Psoas muscle (tissue), 8 donors: Measurements from ENCODE around the gene FANK1. TPM values are rescaled to one million over a fixed set of nuclear protein-coding genes. Genes with fewer than 3 reads are reported as not detected.

Experiments used
- ATAC-seq, 4 donors: fragments of 200-7000 bp; cut with Tn5 transposase; one replicate each; pipeline ENCODE4 v1.9.1; 2020; ENCODE audit warnings: moderate library complexity in 3 of 4, mild to moderate bottlenecking in 2 of 4
- DNase-seq, 2 donors: peaks; one replicate each; pipeline ENCODE4 v3.0.0-alpha.2; 2020
- H3K27ac ChIP-seq: fragments of 200-600 bp; one replicate; pipeline ENCODE4 v1.8.0; 2022
- H3K27me3 ChIP-seq, 3 donors: fragments of 200-600 bp in 1 of 3; one replicate each; pipeline versions ENCODE4 v1.6.1 to v1.8.0; 2013 to 2022; ENCODE audit warnings: low read length in 2 of 3, mild to moderate bottlenecking in 2 of 3, moderate library complexity in 1 of 3; ENCODE audit not compliant: insufficient read depth in 3 of 3
- H3K36me3 ChIP-seq, 2 donors: fragments of 200-600 bp in 1 of 2; one replicate each; pipeline versions ENCODE4 v1.6.1 to v1.8.0; 2013 to 2022; ENCODE audit warnings: low read depth in 1 of 2, mild to moderate bottlenecking in 1 of 2, moderate library complexity in 1 of 2; ENCODE audit not compliant: insufficient read depth in 1 of 2
- H3K4me1 ChIP-seq: fragments of 200-600 bp; one replicate; pipeline ENCODE4 v1.8.0; 2022
- H3K4me3 ChIP-seq: fragments of 200-600 bp; one replicate; pipeline ENCODE4 v1.8.0; 2022; ENCODE audit warnings: mild to moderate bottlenecking
- H3K9me3 ChIP-seq: fragments of 200-600 bp; one replicate; pipeline ENCODE4 v1.8.0; 2022
- WGBS, 3 donors: extraction: QIAGEN DNeasy Blood & Tissue Kit; methylation state at CpG; one replicate each; pipeline versions ENCODE4 v1.1.6 to v1.1.7; 2013; 5-methylcytosine and 5-hydroxymethylcytosine counted together
- intact Hi-C, 2 donors: fragments of 100-400 bp; cut with DNase I; formaldehyde crosslinking; loops; one replicate each; pipeline versions ENCODE4 v1.11.0 to v1.14.2; 2022
- polyA plus RNA-seq, 3 donors: library from polyadenylated mRNA; stranded (reverse); fragments of 200-250 nt; gene quantifications; one replicate each; pipeline ENCODE4 v1.2.3, GENCODE V29; 2013
- total RNA-seq, 4 donors: library from RNA; stranded (reverse); fragmentation: NEBNext Ultra II Directional in 2 of 4; extraction: Animal tissue kit (Norgen Biotek cat#: 25700) in 2 of 4; gene quantifications; one replicate each; pipeline versions ENCODE4 v1.2.1 to v1.2.4, GENCODE V29; 2021 to 2023
- TF ChIP-seq, protein P1 (sequence below): fragments of 200-600 bp; IDR thresholded peaks from one replicate; pipeline ENCODE4 v1.8.0; 2022; ENCODE audit warnings: antibody characterized with exemption
- donor health status: healthy with polysubstance abuse.
- donor health status: DM: no; HTN: no; CAD: no; lungs with moderate emphysema.
- donor health status: Bipolar disorder and iron deficiency.
- donor health status: healthy.
- donor health status: DM: yes; HTN: yes; CAD: no.
- donor health status: DM: no; HTN: no; CAD: no.
- donor health status: DM: no; HTN: no; CAD: no.
- donor health status: DM: yes; HTN: yes; CAD: no.

Gene FANK1
- total and polyA plus RNA-seq, 7 donors = 0.23 to 0.49 (median 0.29) TPM; not detected in 3

- no peaks in the 10 kb centered on the region for H3K36me3 ChIP-seq
- no peak overlapping the region for H3K27ac ChIP-seq
- no peak for ATAC-seq
- 85 to 90% (median 89%) methylated on average over 10 of the region's 10 CpGs for WGBS, 3 donors
- no peak for DNase-seq
- intact Hi-C loops = no loop called here
- TF ChIP-seq, protein P1, sequence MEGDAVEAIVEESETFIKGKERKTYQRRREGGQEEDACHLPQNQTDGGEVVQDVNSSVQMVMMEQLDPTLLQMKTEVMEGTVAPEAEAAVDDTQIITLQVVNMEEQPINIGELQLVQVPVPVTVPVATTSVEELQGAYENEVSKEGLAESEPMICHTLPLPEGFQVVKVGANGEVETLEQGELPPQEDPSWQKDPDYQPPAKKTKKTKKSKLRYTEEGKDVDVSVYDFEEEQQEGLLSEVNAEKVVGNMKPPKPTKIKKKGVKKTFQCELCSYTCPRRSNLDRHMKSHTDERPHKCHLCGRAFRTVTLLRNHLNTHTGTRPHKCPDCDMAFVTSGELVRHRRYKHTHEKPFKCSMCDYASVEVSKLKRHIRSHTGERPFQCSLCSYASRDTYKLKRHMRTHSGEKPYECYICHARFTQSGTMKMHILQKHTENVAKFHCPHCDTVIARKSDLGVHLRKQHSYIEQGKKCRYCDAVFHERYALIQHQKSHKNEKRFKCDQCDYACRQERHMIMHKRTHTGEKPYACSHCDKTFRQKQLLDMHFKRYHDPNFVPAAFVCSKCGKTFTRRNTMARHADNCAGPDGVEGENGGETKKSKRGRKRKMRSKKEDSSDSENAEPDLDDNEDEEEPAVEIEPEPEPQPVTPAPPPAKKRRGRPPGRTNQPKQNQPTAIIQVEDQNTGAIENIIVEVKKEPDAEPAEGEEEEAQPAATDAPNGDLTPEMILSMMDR = no peak
- no peak overlapping the region for H3K4me3 ChIP-seq
- no peaks in the 10 kb centered on the region for H3K4me1 ChIP-seq
- no peaks in the 10 kb centered on the region for H3K9me3 ChIP-seq
- no peaks in the 10 kb centered on the region for H3K27me3 ChIP-seq
Measured at GRCh38 chr10:126013489-126014281, 117.3 kb downstream of the FANK1 start.

GRCh38 chr10:126014309-126014708 is 117.9 kb downstream of the FANK1 start:
- no peak for DNase-seq
- TF ChIP-seq, protein P1 = no peak
- H3K36me3 ChIP-seq = no peaks in the 10 kb centered on the region
- H3K4me3 ChIP-seq = no peak overlapping the region
- ATAC-seq = no peak
- WGBS, 3 donors = 88 to 95% (median 90%) methylated on average over 7 of the region's 7 CpGs
- no peaks in the 10 kb centered on the region for H3K9me3 ChIP-seq
- H3K27me3 ChIP-seq = no peaks in the 10 kb centered on the region
- intact Hi-C loops = no loop called here
- H3K27ac ChIP-seq = no peak overlapping the region
- no peaks in the 10 kb centered on the region for H3K4me1 ChIP-seq

DNA sequence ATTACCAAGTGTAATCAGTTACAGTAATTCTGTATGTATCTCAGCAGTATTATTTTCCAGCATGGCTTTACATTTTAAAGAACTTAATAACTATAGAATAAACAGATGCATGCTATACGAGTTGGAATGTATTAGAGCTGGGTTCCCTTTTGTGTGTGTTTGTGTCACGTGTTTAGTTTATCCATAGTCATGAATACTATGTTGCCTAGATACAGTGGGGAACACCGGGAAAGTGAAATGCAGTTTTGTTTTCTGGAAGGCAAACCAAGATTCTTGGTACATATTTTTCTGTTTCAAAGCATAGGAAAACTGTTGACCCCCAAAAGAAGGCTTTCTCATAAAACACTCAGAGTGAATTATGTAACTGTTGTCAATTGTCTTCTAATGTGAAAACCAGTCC is 119.0 kb downstream of the FANK1 start:
- intact Hi-C loops = no loop called here
- no peak for DNase-seq

DNA sequence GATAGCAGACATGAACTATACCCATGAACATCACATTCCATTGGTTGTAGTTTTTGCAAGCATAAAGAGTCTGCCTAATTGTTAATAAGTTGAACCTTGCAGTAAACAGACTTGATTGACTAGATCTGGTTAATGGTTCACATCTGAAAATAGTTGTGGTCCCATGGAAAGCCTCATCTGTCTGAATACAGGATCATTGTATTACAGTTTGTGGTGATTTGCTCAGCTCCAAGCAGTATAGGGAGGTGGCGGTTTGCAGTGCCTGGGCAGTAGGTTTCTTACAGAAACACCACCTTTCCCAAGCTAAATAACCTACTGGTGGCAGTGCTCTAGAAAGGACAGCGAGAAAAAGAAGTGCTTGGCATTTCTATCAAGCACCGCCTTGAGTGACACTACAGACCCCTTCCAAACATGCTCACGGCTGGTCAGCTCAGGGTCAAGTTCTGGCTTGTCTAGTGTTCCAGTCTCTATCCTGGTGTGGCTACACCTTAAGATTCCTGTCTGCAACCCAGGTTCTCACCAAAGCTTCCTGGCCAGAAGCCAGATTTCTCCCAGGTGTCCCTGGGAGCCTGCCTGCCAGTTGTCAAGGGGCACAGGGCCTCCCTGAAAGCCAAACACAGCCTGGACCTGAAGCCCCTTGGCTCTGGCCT is 119.9 kb downstream of the FANK1 start:
- DNase-seq = no peak
- no peak overlapping the region for H3K4me3 ChIP-seq
- H3K9me3 ChIP-seq = no peaks in the 10 kb centered on the region
- intact Hi-C loops = no loop called here
- no peak for ATAC-seq
- H3K36me3 ChIP-seq = no peaks in the 10 kb centered on the region
- no peak overlapping the region for H3K27ac ChIP-seq
- WGBS, 3 donors = 91 to 97% (median 93%) methylated on average over 4 of the region's 4 CpGs
- TF ChIP-seq, protein P1 = no peak
- no peaks in the 10 kb centered on the region for H3K27me3 ChIP-seq
- no peaks in the 10 kb centered on the region for H3K4me1 ChIP-seq

More for the DNA sequence above, 119.0 kb downstream of the FANK1 start:
- TF ChIP-seq, protein P1 = no peak
- no peak for ATAC-seq
- no peak overlapping the region for H3K27ac ChIP-seq
- H3K4me1 ChIP-seq = no peaks in the 10 kb centered on the region
- H3K36me3 ChIP-seq = no peaks in the 10 kb centered on the region
- no peaks in the 10 kb centered on the region for H3K27me3 ChIP-seq
- WGBS, 3 donors = 74 to 78% (median 76%) methylated on average over 3 of the region's 3 CpGs
- H3K9me3 ChIP-seq = no peaks in the 10 kb centered on the region
- H3K4me3 ChIP-seq = no peak overlapping the region
